IPS-NIHi7 (cell line): ENCODE data around the gene CPN2.

Source experiments
- DNase-seq: peaks from one replicate; pipeline ENCODE4 v3.0.0; 2012; ENCODE audit warnings: mixed read lengths; ENCODE audit errors: extremely low spot score

The CPN2 gene

DNA sequence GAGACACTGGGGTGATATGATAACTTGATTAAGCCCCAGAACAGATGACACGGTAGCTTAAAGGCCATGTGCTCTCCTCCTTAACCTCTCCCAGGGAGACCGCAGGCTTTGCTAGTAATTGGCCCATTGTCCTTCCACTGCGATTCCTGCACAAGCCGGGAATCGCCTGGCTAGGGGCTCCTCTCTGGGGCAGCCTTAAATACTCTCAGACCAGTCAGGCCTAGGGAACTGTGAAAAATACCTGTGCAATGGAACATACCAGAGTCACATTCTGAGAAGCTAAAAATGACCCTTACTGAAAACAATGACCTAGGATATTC lies 56.3 kb downstream of the CPN2 start:
- DNase-seq, result no peak

DNA sequence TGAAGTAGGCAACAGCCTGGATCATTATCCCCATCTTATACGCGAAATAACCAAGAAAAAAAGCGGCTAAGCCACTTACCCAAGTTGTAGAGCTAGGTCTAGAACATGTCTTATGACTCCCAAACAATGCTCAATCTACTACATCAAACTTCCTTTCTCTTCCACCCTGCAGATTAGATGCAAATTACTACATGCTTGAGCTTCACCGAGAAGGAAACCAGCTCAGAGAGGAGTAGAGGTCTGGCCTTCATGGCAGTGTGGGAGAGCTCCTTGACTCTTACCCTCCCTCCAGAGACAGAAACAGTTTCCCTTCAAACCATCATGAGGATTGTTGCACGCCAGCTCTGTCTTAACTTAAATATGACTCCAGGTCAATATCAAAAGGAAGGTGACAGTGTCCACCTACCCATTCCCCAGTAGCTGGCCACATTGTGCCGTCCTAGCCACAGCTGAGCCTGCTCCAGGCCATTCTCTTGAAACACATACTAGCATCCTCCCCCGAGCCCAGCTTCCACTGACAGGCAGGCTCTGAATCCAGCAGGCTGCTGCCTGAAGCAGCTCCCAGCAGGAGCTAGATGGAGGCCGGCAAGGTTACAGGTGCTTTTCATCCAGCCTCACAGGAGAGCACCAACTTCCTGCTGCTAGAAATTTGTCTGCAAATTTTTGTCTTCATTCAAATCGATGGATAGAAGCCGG lies 56.8 kb downstream of the CPN2 start:
- no peak for DNase-seq

DNA sequence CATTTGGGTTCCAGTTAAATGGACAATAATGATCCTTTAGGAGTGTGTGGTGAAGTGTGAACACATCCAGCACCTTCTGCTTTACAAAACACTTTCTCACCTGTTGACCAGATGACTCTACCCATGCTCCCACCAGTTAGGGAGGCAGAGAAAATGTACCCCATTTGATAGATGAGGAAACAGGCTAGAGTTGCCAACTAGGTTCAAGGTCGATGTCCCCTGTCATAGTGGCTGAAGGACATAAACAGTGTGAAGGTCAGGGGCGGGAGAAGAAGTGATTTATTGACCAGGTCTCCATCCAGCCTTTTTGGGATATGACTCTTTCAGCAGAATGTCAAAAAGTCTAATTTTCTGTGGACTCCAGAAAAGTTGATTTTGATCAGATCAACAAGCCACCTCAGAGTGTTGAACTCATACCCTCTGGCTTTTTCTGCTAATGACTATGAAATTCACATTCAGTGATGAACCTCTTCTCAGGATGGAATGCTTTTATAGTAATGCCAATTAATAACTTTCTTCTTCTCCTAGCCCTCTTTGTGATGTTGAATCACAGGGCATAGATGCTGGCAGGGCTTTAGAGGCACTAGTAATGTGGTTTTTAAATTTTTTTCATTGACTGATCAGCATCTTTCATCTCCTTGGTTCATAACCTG lies 57.5 kb downstream of the CPN2 start:
- no peak for DNase-seq

DNA sequence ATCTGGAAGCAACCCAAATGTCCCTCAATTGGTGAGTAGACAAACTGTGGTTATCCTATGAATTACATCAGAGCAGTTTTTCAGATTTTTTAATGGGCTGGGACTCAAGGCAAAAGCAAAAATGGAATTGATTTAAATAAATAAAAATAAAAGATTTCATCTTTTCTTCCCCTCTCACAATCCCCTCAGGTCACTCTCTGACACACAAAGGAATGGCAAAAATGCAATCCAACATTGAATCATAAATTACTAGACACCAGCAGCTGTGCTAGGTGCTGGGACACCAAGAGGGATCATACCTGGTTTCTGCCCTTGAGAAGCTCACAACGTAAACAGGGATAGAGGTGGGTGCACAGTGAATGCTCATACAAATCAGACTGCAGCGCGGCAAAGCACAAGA lies 58.8 kb downstream of the CPN2 start:
- no peak for DNase-seq
